Epithelial cell of alveolus of lung (primary cell): ENCODE measurements around the gene AKAIN1. TPM values are rescaled to one million over a fixed set of nuclear protein-coding genes. Genes with fewer than 3 reads are reported as not detected.

Experiments
- total RNA-seq: library from RNA; depleted of rRNA; stranded (reverse); fragments of >200 nt; gene quantifications from 2 replicates; pipeline ENCODE4 v1.2.1, GENCODE V29; 2015

Gene AKAIN1, protein sequence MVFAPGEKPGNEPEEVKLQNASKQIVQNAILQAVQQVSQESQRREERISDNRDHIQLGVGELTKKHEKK
- total RNA-seq, result not detected in 2 replicates

DNA sequence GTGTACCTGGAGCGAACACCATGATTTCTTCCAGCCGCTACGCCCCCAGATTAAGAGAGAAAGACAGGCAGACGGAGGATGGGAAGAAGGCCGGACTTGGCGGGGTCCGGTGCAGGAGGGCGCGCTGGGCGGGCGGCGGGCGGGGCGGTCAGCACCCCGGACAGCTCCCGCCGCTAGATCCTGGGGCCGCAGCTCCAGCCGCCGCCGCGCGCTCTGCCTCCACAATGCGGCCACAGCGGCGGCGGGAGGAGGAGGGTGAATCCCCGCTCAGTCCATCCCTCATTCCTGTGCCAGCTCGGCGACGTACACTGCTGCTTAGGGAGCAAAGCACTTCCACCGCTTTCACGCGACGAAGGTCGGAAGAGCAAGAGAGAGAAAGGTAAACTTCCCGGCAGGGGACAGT lies at the start of gene AKAIN1:
Gene AKAIN1, minus strand, starts transcription at position 226 of the 403 bp plus-strand sequence. Its CDS starts 204 bp downstream, at position 22.

Other genes starting within 250 kb of the AKAIN1 start
- gene ZBTB14, start 98.5 kb upstream of the AKAIN1 start, total RNA-seq, result 5.0 and 8.4 TPM in 2 replicates